T-helper 17 cell (primary cell): ENCODE measurements around the gene NXNL1. TPM values are rescaled to one million over a fixed set of nuclear protein-coding genes. Genes with fewer than 3 reads are reported as not detected.

Source experiments
- ATAC-seq: fragments of 150-1000 bp; cut with Tn5 transposase; 2 replicates; pipeline ENCODE4 v1.10.0; 2021; ENCODE audit warnings: mild to moderate bottlenecking, moderate library complexity
- DNase-seq, 3 donors: peaks; one replicate each; pipeline versions ENCODE4 v3.0.0 to v3.0.0-alpha.2; 2020 to 2021
- H3K9me3 ChIP-seq: one replicate; pipeline ENCODE4 v1.7.0; 2013; ENCODE audit warnings: low read length, mild to moderate bottlenecking; ENCODE audit not compliant: control insufficient read depth, poor library complexity, severe bottlenecking
- H3K27ac Mint-ChIP-seq: one replicate; pipeline ENCODE4 v1.8.0; 2022; ENCODE audit warnings: mild to moderate bottlenecking, moderate library complexity, mixed read lengths
- H3K27me3 Mint-ChIP-seq: one replicate; pipeline ENCODE4 v1.8.0; 2022; ENCODE audit warnings: mixed read lengths
- H3K36me3 Mint-ChIP-seq: one replicate; pipeline ENCODE4 v1.8.0; 2022; ENCODE audit warnings: low read depth, mixed read lengths
- H3K4me1 Mint-ChIP-seq: one replicate; pipeline ENCODE4 v1.8.0; 2022; ENCODE audit warnings: mild to moderate bottlenecking, mixed read lengths
- H3K4me3 Mint-ChIP-seq: one replicate; pipeline ENCODE4 v1.8.0; 2022; ENCODE audit warnings: mild to moderate bottlenecking, moderate library complexity, mixed read lengths
- total RNA-seq, 4 donors: library from RNA in 2 of 4; stranded (reverse) in 2 of 4; gene quantifications; one replicate each; pipeline ENCODE4 v1.2.3 and lab custom pipeline; 2022 to 2026

Gene NXNL1
- total RNA-seq, 2 donors from 2014 or later, result not detected

DNA sequence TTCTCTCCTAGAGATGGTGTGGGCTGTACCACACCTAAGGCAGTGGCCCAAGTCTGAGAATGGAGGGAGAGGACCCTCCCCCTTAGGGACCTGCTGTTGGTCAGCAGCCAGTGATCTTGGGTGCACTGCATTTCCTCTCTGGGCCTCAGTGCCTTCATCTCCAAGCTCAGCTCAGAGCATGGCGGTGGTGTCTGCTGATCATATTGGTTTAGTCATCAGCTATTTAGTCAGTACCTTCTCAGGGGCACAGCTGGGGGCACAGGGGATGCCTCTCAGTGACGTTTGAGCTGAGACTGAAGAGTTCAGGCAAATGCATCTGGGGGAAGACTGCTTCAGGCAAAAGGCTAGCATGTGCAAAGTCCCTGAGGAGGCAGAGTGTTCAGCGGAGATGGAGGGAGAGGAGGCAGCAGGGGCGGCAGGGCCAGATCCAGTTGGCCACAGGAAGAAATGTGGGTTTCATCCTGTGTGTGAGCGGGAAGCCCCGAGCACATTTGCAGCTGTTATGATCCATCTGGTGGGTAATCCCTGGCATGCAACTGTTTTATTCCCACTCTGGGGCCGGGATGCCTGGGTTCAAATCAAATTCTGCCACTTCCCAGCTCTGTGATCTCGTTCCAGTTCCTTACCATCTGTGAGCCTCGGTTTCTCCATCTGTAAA, 35.0 kb upstream of the NXNL1 start:
- H3K9me3 ChIP-seq, result no peaks in the 10 kb centered on the region
- no peak for ATAC-seq
- Mint-ChIP-seq H3K27ac (no peak overlapping the region), H3K4me3 (no peak overlapping the region), H3K27me3 (no peaks in the 10 kb centered on the region), H3K36me3 (no peaks in the 10 kb centered on the region), H3K4me1 (peaks cover 17% of the 10 kb centered on the region)
- DNase-seq, result no peak

DNA sequence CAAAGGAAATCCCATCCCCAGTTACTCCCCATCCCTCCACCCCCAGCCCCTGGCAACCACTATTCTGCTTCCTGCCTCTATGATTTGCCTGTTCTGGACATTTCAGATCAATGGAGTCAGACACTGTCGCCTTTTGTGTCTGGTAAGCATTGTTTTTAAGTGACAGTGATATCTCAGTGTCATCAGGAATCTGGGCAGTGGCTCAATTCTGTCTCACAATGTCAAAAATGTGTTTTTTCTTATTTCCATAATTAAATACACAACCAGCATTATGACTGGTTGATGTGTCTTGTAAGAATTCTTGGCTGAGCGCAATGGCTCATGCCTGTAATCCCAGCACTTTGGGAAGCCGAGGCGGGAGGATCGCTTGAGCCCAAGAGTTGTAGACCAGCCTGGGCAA, 30.6 kb upstream of the NXNL1 start:
- H3K4me1 Mint-ChIP-seq, result peaks cover 16% of the 10 kb centered on the region
- H3K27ac Mint-ChIP-seq, result peak overlapping the region; percentile 85
- H3K27me3 Mint-ChIP-seq, result no peaks in the 10 kb centered on the region
- no peaks in the 10 kb centered on the region for H3K9me3 ChIP-seq
- no peak overlapping the region for H3K4me3 Mint-ChIP-seq
- DNase-seq (no peak), ATAC-seq (no peak)
- H3K36me3 Mint-ChIP-seq, result no peaks in the 10 kb centered on the region

DNA sequence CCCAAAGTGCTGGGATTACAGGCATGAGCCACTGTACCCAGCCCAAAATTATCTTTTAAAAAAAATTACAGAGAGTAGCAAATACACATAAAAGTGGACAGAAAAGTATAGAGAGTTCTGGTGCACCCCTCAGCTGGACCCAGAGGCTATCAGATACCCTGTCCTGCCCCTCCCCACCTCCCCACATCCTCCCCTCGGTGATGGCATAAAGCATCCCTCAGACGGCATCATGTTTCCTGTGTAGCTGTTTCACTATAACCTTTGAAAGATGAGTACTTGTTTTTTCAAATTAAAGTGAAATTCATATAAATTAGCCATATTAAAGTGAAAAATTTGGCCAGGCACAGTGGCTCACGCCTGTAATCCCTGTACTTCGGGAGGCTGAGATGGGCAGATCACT, 29.7 kb upstream of the NXNL1 start:
- ATAC-seq (peak; percentile 68), DNase-seq (no peak)
- H3K9me3 ChIP-seq, result no peaks in the 10 kb centered on the region
- Mint-ChIP-seq H3K27me3 (no peaks in the 10 kb centered on the region), H3K36me3 (no peaks in the 10 kb centered on the region), H3K27ac (peak overlapping the region; percentile 85), H3K4me1 (peaks cover 11% of the 10 kb centered on the region), H3K4me3 (no peak overlapping the region)

DNA sequence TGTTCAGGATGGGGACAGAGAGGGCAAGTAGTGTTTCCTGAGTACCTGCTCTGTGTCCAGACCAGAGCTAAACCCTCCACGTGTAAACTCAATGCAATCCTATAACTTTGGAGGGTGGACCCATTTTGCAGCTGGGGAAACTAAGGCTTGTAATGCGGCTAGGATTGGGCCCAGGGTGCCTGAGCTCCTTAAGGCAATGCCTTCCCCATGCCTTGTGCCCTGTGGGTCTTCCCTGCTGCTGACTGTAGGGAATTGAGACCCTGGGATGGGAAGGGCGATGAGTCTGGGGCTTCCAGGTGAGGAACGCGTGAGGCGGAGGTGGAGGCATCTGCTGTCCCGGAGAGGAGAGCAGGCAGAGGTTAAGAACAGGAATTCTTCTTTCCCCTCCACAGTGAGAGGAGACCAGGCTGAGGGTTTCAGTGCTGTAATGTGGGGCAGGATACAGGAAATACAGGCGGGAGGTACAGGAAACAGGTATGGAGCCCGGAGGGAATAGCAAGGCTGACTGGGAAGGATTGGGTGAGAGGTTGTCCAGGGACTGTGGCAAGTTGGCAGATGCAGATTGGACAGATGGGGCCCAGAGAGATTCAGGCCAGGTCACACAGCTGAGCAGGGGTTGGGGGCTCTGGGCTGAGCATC, 28.8 kb upstream of the NXNL1 start:
- Mint-ChIP-seq H3K27me3 (no peaks in the 10 kb centered on the region), H3K36me3 (peaks cover 1% of the 10 kb centered on the region), H3K4me1 (peaks cover 13% of the 10 kb centered on the region), H3K27ac (no peak overlapping the region), H3K4me3 (peak overlapping the region; percentile 69)
- no peaks in the 10 kb centered on the region for H3K9me3 ChIP-seq
- DNase-seq, result no peak
- no peak for ATAC-seq

GRCh38 chr19:17488593-17489391, 28.1 kb upstream of the NXNL1 start:
- Mint-ChIP-seq H3K36me3 (peaks cover 3% of the 10 kb centered on the region), H3K27ac (peak overlapping the region; percentile 54), H3K27me3 (no peaks in the 10 kb centered on the region), H3K4me3 (peak overlapping the region; percentile 47), H3K4me1 (peaks cover 15% of the 10 kb centered on the region)
- ATAC-seq, result peak; percentile 88
- no peaks in the 10 kb centered on the region for H3K9me3 ChIP-seq
- DNase-seq, result peak in 2 of 3 donors; percentile 53 to 76

GRCh38 chr19:17487284-17488121, 26.8 kb upstream of the NXNL1 start:
- H3K27ac Mint-ChIP-seq, result peak overlapping the region; percentile 54

GRCh38 chr19:17486545-17487240, 26.0 kb upstream of the NXNL1 start:
- peaks cover 3% of the 10 kb centered on the region for H3K36me3 Mint-ChIP-seq

More at GRCh38 chr19:17487284-17488121, 26.8 kb upstream of the NXNL1 start:
- no peaks in the 10 kb centered on the region for H3K27me3 Mint-ChIP-seq
- H3K4me1 Mint-ChIP-seq, result peaks cover 19% of the 10 kb centered on the region
- no peak overlapping the region for H3K4me3 Mint-ChIP-seq
- ATAC-seq, result no peak
- peaks cover 3% of the 10 kb centered on the region for H3K36me3 Mint-ChIP-seq
- H3K9me3 ChIP-seq, result no peaks in the 10 kb centered on the region
- DNase-seq, result no peak

GRCh38 chr19:17484520-17485185, 23.9 kb upstream of the NXNL1 start:
- H3K36me3 Mint-ChIP-seq, result peaks cover 3% of the 10 kb centered on the region
- H3K27ac Mint-ChIP-seq, result peak overlapping the region; percentile 54
- H3K4me3 Mint-ChIP-seq, result peak overlapping the region; percentile 66
- H3K4me1 Mint-ChIP-seq, result peaks cover 17% of the 10 kb centered on the region
- no peaks in the 10 kb centered on the region for H3K27me3 Mint-ChIP-seq
- H3K9me3 ChIP-seq, result no peaks in the 10 kb centered on the region
- ATAC-seq (no peak), DNase-seq (no peak)

More at GRCh38 chr19:17486545-17487240, 26.0 kb upstream of the NXNL1 start:
- H3K27me3 Mint-ChIP-seq, result no peaks in the 10 kb centered on the region
- no peak overlapping the region for H3K27ac Mint-ChIP-seq
- no peaks in the 10 kb centered on the region for H3K9me3 ChIP-seq
- no peak overlapping the region for H3K4me3 Mint-ChIP-seq
- ATAC-seq (no peak), DNase-seq (no peak)
- peaks cover 19% of the 10 kb centered on the region for H3K4me1 Mint-ChIP-seq

DNA sequence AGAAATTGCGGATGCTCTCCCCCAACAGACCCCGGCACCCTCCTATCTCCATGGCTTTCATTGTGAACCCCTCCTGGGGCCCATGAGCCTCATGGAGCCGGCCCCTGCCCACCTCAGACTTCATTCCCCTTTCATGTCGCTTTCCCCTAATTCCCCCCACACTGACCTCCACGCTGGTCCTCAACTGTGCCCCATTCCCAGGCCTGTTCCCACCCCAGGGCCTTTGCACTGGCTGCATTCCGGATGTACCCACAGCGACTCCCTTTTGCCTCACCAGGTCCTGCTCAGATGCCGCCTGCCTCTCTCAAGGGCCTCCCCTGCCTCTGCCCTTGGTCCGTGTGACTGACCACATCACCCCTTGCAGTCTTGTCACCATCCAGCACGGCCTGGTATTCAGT, 22.9 kb upstream of the NXNL1 start:
- H3K4me3 Mint-ChIP-seq, result peak overlapping the region; percentile 25
- peaks cover 3% of the 10 kb centered on the region for H3K36me3 Mint-ChIP-seq
- peaks cover 12% of the 10 kb centered on the region for H3K4me1 Mint-ChIP-seq
- DNase-seq (no peak), ATAC-seq (no peak)
- H3K27me3 Mint-ChIP-seq, result no peaks in the 10 kb centered on the region
- H3K9me3 ChIP-seq, result no peaks in the 10 kb centered on the region
- no peak overlapping the region for H3K27ac Mint-ChIP-seq

GRCh38 chr19:17482877-17483604, 22.3 kb upstream of the NXNL1 start:
- no peaks in the 10 kb centered on the region for H3K27me3 Mint-ChIP-seq
- H3K4me1 Mint-ChIP-seq, result peaks cover 8% of the 10 kb centered on the region
- peaks cover 3% of the 10 kb centered on the region for H3K36me3 Mint-ChIP-seq
- no peaks in the 10 kb centered on the region for H3K9me3 ChIP-seq
- H3K4me3 Mint-ChIP-seq, result no peak overlapping the region
- DNase-seq (no peak), ATAC-seq (no peak)
- H3K27ac Mint-ChIP-seq, result no peak overlapping the region

GRCh38 chr19:17481986-17482385, 21.3 kb upstream of the NXNL1 start:
- H3K9me3 ChIP-seq, result no peaks in the 10 kb centered on the region
- no peak for ATAC-seq
- H3K27me3 Mint-ChIP-seq, result no peaks in the 10 kb centered on the region
- peaks cover 3% of the 10 kb centered on the region for H3K36me3 Mint-ChIP-seq
- H3K4me3 Mint-ChIP-seq, result no peak overlapping the region
- no peak for DNase-seq
- peaks cover 8% of the 10 kb centered on the region for H3K4me1 Mint-ChIP-seq
- no peak overlapping the region for H3K27ac Mint-ChIP-seq
